Loucy (cell line): Measurements from ENCODE around the gene CALHM6.
A peak's percentile ranks its signal among the peaks of the same experiment; 100 is the strongest.

ENCODE experiments used
- H2AFZ ChIP-seq: fragments of 200-600 bp; sonication (generic); 2 replicates; pipeline ENCODE4 v1.6.0; 2016; ENCODE audit warnings: antibody characterized with exemption, mild to moderate bottlenecking, low read length, moderate library complexity
- H3F3A ChIP-seq: fragments of 200-600 bp; 2 replicates; pipeline ENCODE4 v1.6.0; 2016; ENCODE audit warnings: antibody characterized with exemption, low read depth, mild to moderate bottlenecking
- H3K27me3 ChIP-seq: fragments of 200-600 bp; sonication (generic); 2 replicates; pipeline ENCODE4 v1.6.1; 2014; ENCODE audit warnings: low read length, mild to moderate bottlenecking; ENCODE audit not compliant: insufficient read depth, poor library complexity, severe bottlenecking
- H3K36me3 ChIP-seq: fragments of 200-600 bp; sonication (generic); 2 replicates; pipeline ENCODE4 v1.6.1; 2016; ENCODE audit warnings: low read length; ENCODE audit not compliant: insufficient read depth
- H3K4me1 ChIP-seq: fragments of 200-600 bp; sonication (generic); 2 replicates; pipeline ENCODE4 v1.5.1; 2014; ENCODE audit warnings: low read length, mild to moderate bottlenecking; ENCODE audit not compliant: insufficient read depth, poor library complexity, severe bottlenecking
- H3K4me2 ChIP-seq: fragments of 200-600 bp; sonication (generic); 2 replicates; pipeline ENCODE4 v1.6.0; 2014; ENCODE audit warnings: antibody characterized with exemption, low read length, low read depth, mild to moderate bottlenecking; ENCODE audit not compliant: poor library complexity, severe bottlenecking
- H3K4me3 ChIP-seq: fragments of 200-600 bp; sonication (generic); 2 replicates; pipeline ENCODE4 v1.5.1; 2014; ENCODE audit warnings: low read length, mild to moderate bottlenecking, mixed read lengths; ENCODE audit not compliant: poor library complexity, severe bottlenecking
- H3K79me2 ChIP-seq: fragments of 200-600 bp; sonication (generic); 2 replicates; pipeline ENCODE4 v1.6.1; 2014; ENCODE audit warnings: low read length; ENCODE audit not compliant: insufficient read depth
- H3K9ac ChIP-seq: fragments of 200-600 bp; sonication (generic); 2 replicates; pipeline ENCODE4 v1.6.0; 2014; ENCODE audit warnings: mild to moderate bottlenecking, low read depth, low read length, moderate library complexity; ENCODE audit not compliant: poor library complexity, severe bottlenecking
- H3K9me2 ChIP-seq: fragments of 200-600 bp; sonication (generic); replicated peaks from 2 replicates; pipeline ENCODE4 v1.6.1; 2016; ENCODE audit warnings: low read depth, low read length, mixed read lengths
- H3K9me3 ChIP-seq: fragments of 200-600 bp; sonication (generic); 2 replicates; pipeline ENCODE4 v1.6.1; 2014; ENCODE audit warnings: mild to moderate bottlenecking, antibody characterized with exemption, low read length, low read depth; ENCODE audit not compliant: insufficient read depth
- H4K20me1 ChIP-seq: fragments of 200-600 bp; sonication (generic); 2 replicates; pipeline ENCODE4 v1.6.0; 2014; ENCODE audit warnings: antibody characterized with exemption, low read length, mild to moderate bottlenecking; ENCODE audit not compliant: insufficient read depth, poor library complexity, severe bottlenecking
- EZH2phosphoT487 ChIP-seq: fragments of 200-600 bp; IDR thresholded peaks from 2 replicates; pipeline ENCODE4 v1.6.1; 2018; ENCODE audit warnings: antibody characterized with exemption, mild to moderate bottlenecking, moderate library complexity, borderline replicate concordance
- TF ChIP-seq, protein P1 (sequence below): fragments of 200-600 bp; sonication (generic); conservative IDR thresholded peaks from 2 replicates; pipeline ENCODE4 v1.5.1; 2014; ENCODE audit warnings: mild to moderate bottlenecking, antibody characterized with exemption, low read length

CALHM6 gene

DNA sequence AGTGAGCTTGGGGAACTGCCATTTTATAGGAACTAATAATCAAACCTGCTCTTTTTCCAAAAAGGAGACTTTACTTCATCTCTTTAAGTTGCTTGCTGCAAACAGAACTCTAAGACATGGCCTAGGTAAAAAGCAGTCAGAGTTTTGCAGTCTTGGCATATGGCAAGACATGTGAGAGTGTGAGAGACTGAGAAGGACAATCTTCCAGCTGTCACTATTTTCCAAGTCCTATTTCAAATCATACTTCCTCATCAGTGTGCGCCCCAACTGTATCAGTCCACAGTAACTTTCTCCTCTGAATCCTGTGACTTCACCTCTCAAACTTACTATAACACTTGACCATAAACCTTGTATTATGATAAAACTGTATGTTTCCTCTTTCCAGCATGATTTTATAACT lies 10.4 kb downstream of the CALHM6 start:
- no peaks in the 10 kb centered on the region for H3F3A ChIP-seq
- H2AFZ ChIP-seq = peak overlapping the region; percentile 24; the same call in 1 of the 2 replicates

DNA sequence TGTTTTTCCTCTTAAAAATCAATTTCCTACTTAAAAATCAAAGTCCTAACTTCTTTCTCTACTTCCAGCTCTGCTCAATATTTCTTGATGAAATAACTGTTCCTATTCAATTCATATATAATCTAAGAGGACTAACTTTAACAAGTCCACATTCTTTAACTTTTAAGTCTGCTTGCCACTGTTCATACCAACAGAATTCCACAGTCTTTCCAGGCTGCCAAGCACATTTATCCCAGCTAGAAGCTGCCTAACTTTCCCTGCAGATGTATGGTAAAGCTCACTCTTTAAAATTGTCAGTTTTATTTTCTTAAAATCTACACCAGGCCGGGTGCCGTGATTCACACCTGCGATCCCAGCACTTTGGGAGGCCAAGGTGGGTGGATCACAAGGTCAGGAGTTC lies 11.5 kb downstream of the CALHM6 start:
- no peaks in the 10 kb centered on the region for H3K9me2 ChIP-seq
- no peak overlapping the region for H3K4me2 ChIP-seq
- H2AFZ ChIP-seq = no peak overlapping the region
- H3K9ac ChIP-seq = no peak overlapping the region
- H3K27me3 ChIP-seq = no peaks in the 10 kb centered on the region
- H3K9me3 ChIP-seq = no peaks in the 10 kb centered on the region
- H3K4me3 ChIP-seq = no peak overlapping the region
- no peaks in the 10 kb centered on the region for H3F3A ChIP-seq
- no peaks in the 10 kb centered on the region for H3K79me2 ChIP-seq
- H3K36me3 ChIP-seq = no peaks in the 10 kb centered on the region
- no peak for TF ChIP-seq EZH2phosphoT487
- TF ChIP-seq, protein P1, sequence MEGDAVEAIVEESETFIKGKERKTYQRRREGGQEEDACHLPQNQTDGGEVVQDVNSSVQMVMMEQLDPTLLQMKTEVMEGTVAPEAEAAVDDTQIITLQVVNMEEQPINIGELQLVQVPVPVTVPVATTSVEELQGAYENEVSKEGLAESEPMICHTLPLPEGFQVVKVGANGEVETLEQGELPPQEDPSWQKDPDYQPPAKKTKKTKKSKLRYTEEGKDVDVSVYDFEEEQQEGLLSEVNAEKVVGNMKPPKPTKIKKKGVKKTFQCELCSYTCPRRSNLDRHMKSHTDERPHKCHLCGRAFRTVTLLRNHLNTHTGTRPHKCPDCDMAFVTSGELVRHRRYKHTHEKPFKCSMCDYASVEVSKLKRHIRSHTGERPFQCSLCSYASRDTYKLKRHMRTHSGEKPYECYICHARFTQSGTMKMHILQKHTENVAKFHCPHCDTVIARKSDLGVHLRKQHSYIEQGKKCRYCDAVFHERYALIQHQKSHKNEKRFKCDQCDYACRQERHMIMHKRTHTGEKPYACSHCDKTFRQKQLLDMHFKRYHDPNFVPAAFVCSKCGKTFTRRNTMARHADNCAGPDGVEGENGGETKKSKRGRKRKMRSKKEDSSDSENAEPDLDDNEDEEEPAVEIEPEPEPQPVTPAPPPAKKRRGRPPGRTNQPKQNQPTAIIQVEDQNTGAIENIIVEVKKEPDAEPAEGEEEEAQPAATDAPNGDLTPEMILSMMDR = no peak
- H3K4me1 ChIP-seq = peaks cover 29% of the 10 kb centered on the region
- H4K20me1 ChIP-seq = no peaks in the 10 kb centered on the region

More for the DNA sequence above, 10.4 kb downstream of the CALHM6 start:
- H3K4me3 ChIP-seq = no peak overlapping the region
- H3K36me3 ChIP-seq = no peaks in the 10 kb centered on the region
- no peak overlapping the region for H3K4me2 ChIP-seq
- no peaks in the 10 kb centered on the region for H3K27me3 ChIP-seq
- H3K9me3 ChIP-seq = no peaks in the 10 kb centered on the region
- TF ChIP-seq EZH2phosphoT487 = no peak
- TF ChIP-seq, protein P1 = no peak
- no peaks in the 10 kb centered on the region for H3K9me2 ChIP-seq
- H3K9ac ChIP-seq = no peak overlapping the region
- peaks cover 26% of the 10 kb centered on the region for H3K4me1 ChIP-seq
- no peaks in the 10 kb centered on the region for H3K79me2 ChIP-seq
- no peaks in the 10 kb centered on the region for H4K20me1 ChIP-seq

DNA sequence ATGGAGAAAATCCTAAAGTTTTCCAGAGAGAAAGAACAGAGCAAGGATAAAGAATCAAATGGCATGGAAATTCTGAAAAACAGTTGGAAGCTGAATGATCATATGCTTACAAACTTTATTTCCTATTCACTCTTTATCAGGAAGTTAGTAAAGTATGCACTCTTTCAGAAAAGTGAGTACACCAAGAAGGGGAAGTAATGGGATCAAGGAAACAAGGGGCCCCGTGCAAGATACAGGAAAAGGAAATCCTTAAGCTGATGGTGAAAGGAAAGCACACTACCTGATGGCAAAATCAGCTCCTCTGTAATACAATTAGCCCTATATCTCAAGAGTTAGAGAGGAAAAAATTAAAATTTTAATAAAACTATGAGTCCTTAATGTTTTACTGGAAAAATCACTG lies 14.0 kb downstream of the CALHM6 start:
- Histone ChIP-seq H3F3A (no peaks in the 10 kb centered on the region), H3K9me2 (no peaks in the 10 kb centered on the region), H3K4me3 (peak overlapping the region; percentile 36), H3K9ac (peak overlapping the region; percentile 31), H3K27me3 (no peaks in the 10 kb centered on the region), H2AFZ (peak overlapping the region; percentile 34; the same call in 1 of the 2 replicates), H3K79me2 (no peaks in the 10 kb centered on the region), H3K4me1 (peaks cover 29% of the 10 kb centered on the region), H3K4me2 (peak overlapping the region; percentile 50), H3K9me3 (no peaks in the 10 kb centered on the region), H4K20me1 (no peaks in the 10 kb centered on the region), H3K36me3 (no peaks in the 10 kb centered on the region)
- TF ChIP-seq, protein P1 = no peak
- TF ChIP-seq EZH2phosphoT487 = no peak
